IPS-18c (cell line): ENCODE data around the gene VAMP5.
"Not testable (repeated sequence)": the region's sequence is repeated elsewhere in the genome, so short reads cannot be mapped to it uniquely, and the experiment has no call there.

Experiments
- H3K4me3 ChIP-seq: 2 replicates; pipeline ENCODE4 v1.7.0; 2013; ENCODE audit warnings: low read depth, mild to moderate bottlenecking, low read length, moderate library complexity; ENCODE audit not compliant: insufficient read depth
- H3K9me3 ChIP-seq: one replicate; pipeline ENCODE4 v1.6.1; 2013; ENCODE audit warnings: mild to moderate bottlenecking, low read length, moderate library complexity; ENCODE audit not compliant: control insufficient read depth, insufficient read depth

VAMP5 gene, protein sequence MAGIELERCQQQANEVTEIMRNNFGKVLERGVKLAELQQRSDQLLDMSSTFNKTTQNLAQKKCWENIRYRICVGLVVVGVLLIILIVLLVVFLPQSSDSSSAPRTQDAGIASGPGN

DNA sequence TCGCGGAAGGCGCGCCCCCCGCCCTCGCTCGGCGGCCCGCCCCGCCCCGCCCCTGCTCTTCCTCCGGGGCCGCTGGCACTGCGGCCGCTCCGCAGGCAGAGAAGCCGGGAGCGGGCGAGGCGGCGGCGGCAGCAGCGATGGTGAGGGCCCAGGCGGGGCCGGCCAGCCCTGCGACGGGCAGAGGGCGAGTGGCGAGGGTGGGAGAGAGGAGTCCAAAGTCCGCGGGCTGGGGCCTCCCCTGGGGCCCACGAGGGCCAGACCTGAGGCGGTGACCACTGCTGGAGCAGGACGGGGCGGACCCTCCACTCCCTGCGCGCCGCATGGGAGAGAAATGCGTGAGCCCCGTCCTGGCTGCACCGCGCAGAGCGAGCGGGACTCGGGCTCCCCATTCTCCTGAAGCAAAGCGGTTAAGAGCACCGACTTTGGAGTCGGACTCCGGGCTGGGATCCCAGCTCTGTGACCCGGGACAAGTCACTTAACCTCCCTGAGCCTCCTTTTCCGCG is at the start of gene VAMP5:
TSS of gene VAMP5 (plus strand) at position 78 of the 503 bp plus-strand sequence. CDS start at position 138, 60 bp downstream.
- Histone ChIP-seq H3K9me3 (no peaks in the 10 kb centered on the region), H3K4me3 (peak within 1 kb of the TSS; percentile 40; the same call in 1 of the 2 replicates)

DNA sequence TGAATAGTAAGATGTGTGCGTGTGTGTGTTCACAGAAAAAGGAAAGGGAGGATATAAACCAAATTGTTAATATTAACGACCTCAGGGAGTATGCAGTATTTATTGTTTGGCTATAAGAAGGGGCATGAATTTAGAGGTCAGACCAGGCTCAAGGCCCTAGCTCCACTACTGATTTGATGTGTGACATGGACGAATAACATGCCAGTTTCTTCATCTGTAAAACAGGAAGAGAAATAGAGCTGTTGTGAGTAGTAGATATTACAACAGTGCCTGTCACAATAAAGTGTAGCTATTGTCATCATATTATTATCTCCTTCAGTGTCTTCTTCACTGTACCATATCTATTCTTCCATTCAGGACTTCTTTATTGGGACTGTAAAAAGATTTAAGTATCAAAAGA is 49.4 kb upstream of the VAMP5 start:
- H3K4me3 ChIP-seq, result no peak overlapping the region
- H3K9me3 ChIP-seq, result no peaks in the 10 kb centered on the region

DNA sequence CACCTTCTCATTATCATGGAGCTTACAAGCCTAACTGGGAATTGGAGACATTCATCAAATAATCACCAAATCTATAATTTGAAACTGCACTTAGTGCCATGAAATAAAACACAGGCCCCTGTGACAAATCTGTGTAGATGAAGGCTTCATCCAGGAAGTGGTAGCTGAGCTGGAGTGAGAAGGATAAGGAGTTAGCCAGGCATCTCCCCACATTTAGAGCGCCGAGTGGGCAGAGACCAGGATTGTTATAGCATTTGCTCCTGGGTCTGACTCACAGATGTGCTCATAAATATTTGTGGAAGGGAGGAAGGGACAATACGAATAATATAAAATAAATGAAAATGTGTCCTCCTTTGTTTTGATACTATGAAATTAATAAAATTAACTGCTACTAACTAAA is 47.8 kb upstream of the VAMP5 start:
- H3K9me3 ChIP-seq, result no peaks in the 10 kb centered on the region
- no peak overlapping the region for H3K4me3 ChIP-seq

DNA sequence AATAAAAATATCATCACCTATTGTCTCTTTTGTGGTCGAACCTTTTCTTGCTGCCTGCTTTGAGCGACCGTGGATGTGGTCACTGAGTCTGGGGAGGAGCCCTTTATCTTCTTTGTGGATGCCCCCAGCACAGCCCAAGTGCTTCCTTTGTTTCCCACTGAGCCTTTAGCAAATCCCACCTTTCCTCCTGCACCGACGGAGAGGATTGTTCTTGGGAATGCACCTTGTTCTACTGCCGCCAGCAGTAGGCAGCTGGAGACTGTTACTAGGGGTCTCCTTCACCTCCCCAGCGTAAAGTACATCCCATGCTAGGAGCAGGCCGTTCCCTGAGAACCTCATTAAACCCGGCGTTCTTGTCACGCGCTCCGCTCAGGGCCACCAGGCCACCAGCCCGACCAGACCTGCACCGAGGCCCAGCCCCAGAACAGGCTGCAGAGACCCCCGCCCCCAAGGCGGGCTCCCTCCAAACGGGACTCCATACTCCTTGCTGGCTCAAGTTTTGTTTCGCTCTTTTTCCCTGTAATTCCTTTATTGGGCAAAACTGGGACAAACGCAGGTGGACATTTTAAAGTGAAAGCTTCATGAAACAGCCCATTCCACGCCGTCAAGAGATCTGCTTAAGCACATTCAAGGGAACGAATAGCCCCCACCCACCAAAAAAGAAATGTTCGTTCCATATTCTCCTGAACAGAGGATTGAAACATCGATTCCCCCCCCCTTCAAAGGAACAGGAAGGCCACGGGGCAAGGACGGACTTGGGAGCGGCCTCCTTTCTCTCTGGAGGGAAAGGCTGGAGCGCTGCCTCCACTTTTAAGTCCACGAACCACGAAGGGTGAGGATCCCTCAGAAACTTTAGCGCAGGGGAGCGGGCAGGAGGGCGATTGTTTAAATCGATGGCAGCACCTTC is 46.4 kb upstream of the VAMP5 start:
- Histone ChIP-seq H3K4me3 (peak overlapping the region; percentile 100), H3K9me3 (no peaks in the 10 kb centered on the region)

DNA sequence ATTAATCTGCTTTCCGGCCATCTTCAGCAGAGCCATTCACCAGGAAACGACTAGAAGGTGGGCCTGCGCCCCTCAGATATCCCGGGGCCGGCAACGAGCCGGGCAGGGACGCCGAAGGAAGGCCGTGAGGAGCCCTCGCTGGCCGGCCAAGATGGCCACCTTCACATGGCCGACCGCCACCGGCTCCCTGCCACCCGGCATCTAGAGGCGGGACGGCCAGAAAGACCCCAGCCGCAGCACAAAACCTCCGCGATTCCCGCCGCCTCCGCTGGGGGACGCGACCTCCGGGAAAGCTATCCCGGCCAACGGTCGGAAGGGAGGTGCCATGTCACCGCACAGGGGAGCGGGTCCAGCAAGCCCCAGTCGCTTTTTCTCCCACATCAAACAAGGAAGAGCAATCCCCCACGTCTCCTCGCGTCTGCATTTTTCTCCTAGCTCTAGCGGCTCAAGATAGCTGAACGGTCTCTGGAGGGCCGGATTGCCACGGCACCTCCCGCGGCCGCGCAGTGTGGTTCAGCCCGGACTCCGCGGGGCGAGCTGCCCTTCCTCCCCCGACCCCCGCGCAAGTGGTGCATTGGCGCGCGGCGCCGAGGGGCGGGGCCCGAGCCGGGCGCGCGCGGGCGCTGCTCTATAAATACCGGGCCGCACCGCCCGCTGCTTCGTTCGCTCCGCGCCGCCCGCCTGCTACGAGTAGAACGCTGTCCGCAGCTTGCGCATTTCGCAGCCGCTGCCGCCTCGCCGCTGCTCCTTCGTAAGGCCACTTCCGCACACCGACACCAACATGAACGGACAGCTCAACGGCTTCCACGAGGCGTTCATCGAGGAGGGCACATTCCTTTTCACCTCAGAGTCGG is 45.5 kb upstream of the VAMP5 start, which contains the start of gene MAT2A:
TSS of gene MAT2A (plus strand) at position 662 of the 854 bp plus-strand sequence. CDS start at position 782, 120 bp downstream.
- Histone ChIP-seq H3K9me3 (no peaks in the 10 kb centered on the region), H3K4me3 (peak within 1 kb of the TSS; percentile 100)

DNA sequence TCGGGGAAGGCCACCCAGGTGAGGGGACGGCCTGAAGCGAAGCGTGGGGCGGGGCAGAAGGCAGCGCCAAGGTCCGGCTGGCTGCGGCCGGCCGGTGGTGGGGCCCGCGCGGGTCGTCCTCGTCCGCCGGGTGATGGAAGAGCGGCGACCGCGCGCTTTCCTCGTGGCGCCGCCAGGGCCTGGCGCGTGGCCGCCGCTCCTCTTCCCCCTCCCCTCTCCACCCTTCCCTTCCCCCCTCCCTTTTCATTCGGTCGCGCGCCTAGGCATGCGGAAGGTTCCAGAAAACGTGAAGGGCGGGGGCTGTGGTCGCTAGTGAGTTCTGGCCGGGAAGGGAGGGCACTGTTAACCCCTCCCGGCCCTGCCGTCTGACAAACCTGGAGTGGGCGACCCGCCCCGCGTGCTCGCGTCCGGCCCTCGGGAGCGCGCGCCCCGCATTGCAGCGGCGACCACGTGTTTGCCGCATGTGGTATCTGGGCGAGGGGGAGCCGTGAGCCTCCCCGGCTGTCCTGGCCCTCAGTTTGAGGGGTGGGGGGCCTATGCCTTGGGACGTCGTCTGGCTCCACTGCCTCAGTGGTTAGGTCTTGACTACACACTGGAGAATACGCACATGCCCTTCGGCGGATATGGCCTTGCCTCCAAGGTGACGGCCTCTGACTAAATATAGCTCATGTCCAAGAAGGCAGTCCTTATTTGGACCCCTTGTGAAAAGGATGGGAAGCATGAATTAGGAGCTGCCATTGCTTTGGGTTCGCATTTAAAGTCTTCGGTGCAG is 44.7 kb upstream of the VAMP5 start:
- H3K4me3 ChIP-seq, result peak overlapping the region; percentile 100
- no peaks in the 10 kb centered on the region for H3K9me3 ChIP-seq

DNA sequence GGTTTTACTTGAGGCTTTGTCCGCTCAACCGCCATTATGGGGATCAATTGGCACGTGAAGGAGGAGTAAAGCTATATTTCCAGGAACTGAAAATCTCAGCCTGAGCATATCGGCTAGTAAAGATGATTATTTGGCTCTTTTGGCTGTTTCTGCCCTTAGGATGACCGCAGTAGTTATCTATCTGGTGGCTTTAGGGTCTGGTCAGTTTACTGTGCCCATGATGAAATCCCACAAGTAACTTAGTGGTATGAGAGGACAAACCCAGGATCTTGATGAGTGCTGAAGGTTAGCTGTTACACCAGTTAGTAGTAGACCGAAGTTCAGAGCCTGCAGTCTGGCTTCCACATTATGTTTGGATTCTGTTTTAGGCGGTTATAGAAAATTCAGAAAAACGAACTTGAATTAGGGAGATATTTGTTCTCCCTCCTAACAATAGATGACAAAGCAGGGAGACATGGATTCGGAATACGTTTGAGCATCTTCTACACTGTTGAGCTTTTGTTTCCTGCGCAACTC is 44.0 kb upstream of the VAMP5 start:
- Histone ChIP-seq H3K9me3 (no peaks in the 10 kb centered on the region), H3K4me3 (peak overlapping the region; percentile 100)

DNA sequence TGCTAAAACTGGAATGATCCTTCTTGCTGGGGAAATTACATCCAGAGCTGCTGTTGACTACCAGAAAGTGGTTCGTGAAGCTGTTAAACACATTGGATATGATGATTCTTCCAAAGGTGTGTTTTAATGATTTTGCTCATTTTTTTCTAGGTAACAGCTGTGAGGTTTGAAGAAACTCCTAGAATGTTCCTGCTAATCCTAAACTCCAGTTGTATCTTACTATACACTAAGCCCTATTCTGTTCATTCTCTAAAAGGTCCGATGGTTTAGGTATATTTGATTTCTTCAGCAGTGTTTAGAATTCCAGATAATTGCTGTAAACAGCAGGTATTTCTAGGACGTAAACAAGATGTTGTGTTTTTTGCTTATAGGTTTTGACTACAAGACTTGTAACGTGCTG is 43.0 kb upstream of the VAMP5 start:
- peak overlapping the region; percentile 100; the same call in 1 of the 2 replicates for H3K4me3 ChIP-seq

DNA sequence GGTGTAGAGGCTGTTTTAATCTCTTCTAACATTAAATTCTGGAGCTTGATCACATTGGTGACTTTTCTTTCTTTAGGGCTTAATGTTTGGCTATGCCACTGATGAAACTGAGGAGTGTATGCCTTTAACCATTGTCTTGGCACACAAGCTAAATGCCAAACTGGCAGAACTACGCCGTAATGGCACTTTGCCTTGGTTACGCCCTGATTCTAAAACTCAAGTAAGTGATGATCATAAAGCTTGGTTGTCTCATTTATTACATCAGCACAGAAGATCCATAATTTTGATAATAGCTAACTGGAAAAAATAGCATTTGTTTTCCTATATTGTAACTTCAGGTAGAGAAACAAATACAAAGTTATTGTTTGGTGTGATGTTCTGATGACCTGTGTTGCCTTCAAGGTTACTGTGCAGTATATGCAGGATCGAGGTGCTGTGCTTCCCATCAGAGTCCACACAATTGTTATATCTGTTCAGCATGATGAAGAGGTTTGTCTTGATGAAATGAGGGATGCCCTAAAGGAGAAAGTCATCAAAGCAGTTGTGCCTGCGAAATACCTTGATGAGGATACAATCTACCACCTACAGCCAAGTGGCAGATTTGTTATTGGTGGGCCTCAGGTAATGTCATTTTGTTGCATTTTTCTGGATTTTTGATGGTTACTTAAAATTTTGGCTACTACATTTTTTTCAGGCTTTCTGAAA is 42.3 kb upstream of the VAMP5 start:
- H3K4me3 ChIP-seq, result no peak overlapping the region
- no peaks in the 10 kb centered on the region for H3K9me3 ChIP-seq

More for the DNA sequence above, 43.0 kb upstream of the VAMP5 start:
- no peaks in the 10 kb centered on the region for H3K9me3 ChIP-seq

DNA sequence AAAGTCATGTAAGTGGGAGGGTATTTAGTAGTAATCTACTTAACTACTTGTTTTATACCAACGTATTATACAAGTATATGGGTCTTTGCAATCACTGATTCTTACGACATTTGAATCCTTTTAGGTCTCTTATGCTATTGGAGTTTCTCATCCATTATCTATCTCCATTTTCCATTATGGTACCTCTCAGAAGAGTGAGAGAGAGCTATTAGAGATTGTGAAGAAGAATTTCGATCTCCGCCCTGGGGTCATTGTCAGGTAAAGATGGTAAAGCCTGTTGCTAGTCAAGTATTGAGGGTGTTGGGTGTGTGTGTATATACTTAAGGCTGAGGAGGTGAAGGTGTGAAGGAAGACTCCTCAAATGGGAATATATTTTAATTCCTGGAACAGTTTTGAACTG is 41.5 kb upstream of the VAMP5 start:
- Histone ChIP-seq H3K4me3 (no peak overlapping the region), H3K9me3 (no peaks in the 10 kb centered on the region)

DNA sequence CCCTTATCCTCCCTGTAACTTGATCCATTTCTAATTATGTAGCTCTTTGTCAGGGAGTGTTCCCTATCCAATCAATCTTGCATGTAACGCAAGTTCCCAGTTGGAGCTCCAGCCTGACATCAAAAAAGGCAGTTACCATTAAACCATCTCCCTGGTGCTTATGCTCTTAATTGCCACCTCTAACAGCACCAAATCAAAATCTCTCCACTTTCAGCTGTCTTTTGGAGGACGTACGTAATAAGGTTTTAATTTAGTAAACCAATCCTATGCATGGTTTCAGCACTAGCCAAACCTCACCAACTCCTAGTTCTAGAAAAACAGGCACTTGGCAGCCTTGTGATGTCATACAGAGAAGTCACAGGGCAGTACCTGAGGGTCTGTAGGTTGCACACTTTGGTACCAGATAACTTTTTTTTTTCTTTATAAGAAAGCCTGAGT is 40.0 kb upstream of the VAMP5 start:
- not testable (repeated sequence) for H3K9me3 ChIP-seq, H3K4me3 ChIP-seq

DNA sequence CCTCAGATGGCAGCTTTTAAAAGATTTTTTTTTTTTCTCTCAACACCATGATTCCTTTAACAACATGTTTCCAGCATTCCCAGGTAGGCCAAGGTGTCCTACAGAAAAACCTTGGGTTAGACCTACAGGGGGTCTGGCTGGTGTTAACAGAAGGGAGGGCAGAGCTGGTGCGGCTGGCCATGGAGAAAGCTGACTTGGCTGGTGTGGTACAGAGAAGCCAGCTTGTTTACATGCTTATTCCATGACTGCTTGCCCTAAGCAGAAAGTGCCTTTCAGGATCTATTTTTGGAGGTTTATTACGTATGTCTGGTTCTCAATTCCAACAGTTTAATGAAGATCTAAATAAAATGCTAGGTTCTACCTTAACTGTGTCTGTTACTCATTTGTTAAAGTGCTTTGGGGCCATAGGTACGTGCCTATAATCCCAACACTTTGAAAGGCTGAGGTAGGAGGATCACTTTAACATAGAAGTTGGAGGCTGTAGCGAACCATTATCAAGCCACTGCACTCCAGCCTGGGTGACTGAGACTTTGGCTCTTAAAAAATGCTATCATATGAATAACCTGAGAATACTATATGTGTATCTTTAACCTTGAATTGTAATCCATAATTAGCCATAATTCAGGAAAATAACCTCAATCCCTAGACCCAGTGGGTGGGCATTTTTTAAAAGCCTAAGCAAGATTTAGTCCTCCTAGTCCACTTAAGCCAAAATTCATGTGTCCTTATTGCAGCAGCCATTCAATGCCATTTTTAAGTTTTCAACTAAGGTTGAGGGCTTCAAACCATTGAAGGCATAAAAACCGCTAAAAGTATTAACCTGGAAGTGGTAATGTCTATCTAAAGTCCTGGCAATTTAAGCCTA is 39.1 kb upstream of the VAMP5 start:
- not testable (repeated sequence) for H3K4me3 ChIP-seq, H3K9me3 ChIP-seq

DNA sequence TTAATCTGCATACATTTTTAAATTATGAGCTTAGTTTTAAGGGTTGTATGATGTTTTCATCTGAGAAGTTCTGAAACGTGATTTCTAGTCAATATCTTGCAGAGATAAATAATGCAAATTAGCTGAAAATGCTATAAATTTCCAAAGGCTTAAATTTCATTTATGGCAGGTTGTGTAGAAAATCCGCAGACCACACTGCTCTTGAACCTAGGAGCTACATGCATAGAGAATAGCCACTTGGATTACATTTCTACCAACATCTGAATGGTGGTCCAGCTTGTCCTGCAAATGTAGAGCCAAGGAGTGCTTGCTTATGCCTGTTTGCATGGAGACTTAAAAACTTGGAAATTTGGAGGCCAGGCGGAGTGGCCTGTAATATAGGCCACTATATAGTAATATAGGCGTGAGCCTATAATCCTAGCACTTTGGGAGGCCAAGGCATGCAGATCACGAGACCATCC is 38.4 kb upstream of the VAMP5 start:
- H3K9me3 ChIP-seq, result no peaks in the 10 kb centered on the region
- no peak overlapping the region for H3K4me3 ChIP-seq

DNA sequence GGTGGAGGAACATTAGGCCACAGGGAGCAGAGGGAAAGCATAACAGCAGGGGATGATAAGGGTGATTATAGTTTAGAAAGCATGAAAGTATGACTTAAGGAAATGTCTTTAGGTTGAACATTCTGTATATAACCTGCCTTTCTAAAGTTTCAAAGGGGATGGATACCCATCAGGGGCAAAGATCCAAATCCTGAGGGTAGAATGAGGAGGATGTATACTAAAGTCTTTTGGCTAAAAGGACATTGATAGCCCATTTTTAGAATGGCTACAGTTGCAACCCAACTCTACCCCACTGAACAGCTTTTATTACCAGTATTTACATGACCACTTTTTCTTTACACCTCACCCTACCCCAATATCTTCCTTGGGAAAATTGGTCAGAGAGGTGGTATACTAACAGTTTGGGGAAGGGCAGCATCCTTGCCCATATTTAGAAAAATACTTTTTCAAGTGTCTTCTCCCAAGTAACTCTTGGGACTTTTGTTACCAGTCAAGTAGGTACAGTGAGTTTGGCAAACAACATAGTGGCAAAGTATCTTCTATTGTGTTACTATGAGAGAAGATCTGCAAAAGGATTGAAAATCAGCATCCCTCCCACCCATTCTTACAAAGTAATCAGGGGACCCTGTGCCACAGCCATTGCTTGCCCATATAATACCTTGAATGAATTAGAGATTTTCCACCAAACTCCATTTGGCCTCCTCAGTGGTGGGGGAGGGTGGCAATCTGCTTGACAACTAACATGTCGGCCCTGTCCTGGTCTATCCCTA is 37.0 kb upstream of the VAMP5 start:
- H3K9me3 ChIP-seq, result no peaks in the 10 kb centered on the region
- H3K4me3 ChIP-seq, result no peak overlapping the region
